Sigmoid colon (tissue), 4 donors: ENCODE data around the gene CFAP69.

Source experiments
- EP300 ChIP-seq, 4 donors: sonication (generic); formaldehyde crosslinking; IDR thresholded peaks; one replicate each; pipeline ENCODE4 v1.6.1; 2017; ENCODE audit warnings: antibody characterized with exemption in 4 of 4
- POLR2A ChIP-seq, 2 donors: fragments of 450-650 bp; IDR thresholded peaks; one replicate each; pipeline ENCODE4 v1.6.1; 2016; ENCODE audit warnings: antibody characterized with exemption in 2 of 2, mild to moderate bottlenecking in 2 of 2, moderate library complexity in 2 of 2
- POLR2AphosphoS5 ChIP-seq, 4 donors: sonication (generic); formaldehyde crosslinking; IDR thresholded peaks; one replicate each; pipeline ENCODE4 v1.6.1; 2017; ENCODE audit warnings: antibody characterized with exemption in 4 of 4
- TF ChIP-seq, protein P1 (sequence below), 4 experiments: fragments of 450-650 bp in 3 of 4; fragments of 200-600 bp in 1 of 4; IDR thresholded peaks; one replicate each; pipeline ENCODE4 v1.5.1; 2016 to 2019; ENCODE audit warnings: antibody characterized with exemption in 4 of 4, mild to moderate bottlenecking in 3 of 4, moderate library complexity in 2 of 4

DNA sequence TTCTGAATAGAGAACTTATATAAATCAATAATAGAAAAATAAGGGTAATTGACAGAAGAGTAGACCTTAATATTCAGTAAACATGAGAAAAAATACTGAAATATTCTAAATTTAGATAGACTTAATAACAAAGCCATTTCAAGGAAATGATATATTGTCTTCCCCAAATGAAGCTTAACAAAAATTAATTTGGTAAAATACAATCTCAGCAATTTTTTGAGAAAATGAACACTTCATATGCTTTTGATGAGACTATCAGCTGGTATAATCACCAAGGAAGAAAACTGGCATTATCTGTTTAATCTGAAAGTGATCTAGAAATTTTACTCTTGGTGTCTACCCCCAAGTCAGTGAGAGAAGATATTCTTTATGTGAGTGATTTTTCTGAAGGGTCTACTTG lies 77.9 kb downstream of the CFAP69 start:
- TF ChIP-seq, protein P1, sequence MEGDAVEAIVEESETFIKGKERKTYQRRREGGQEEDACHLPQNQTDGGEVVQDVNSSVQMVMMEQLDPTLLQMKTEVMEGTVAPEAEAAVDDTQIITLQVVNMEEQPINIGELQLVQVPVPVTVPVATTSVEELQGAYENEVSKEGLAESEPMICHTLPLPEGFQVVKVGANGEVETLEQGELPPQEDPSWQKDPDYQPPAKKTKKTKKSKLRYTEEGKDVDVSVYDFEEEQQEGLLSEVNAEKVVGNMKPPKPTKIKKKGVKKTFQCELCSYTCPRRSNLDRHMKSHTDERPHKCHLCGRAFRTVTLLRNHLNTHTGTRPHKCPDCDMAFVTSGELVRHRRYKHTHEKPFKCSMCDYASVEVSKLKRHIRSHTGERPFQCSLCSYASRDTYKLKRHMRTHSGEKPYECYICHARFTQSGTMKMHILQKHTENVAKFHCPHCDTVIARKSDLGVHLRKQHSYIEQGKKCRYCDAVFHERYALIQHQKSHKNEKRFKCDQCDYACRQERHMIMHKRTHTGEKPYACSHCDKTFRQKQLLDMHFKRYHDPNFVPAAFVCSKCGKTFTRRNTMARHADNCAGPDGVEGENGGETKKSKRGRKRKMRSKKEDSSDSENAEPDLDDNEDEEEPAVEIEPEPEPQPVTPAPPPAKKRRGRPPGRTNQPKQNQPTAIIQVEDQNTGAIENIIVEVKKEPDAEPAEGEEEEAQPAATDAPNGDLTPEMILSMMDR (IDR thresholded peaks at IDR 0.05): no peak
- TF ChIP-seq POLR2A (IDR thresholded peaks at IDR 0.05): no peak
- no peak for TF ChIP-seq POLR2AphosphoS5 (IDR thresholded peaks at IDR 0.05)
- no peak for TF ChIP-seq EP300 (IDR thresholded peaks at IDR 0.05)
